H1 (cell line): ENCODE results near the gene MTMR6. TPM values are rescaled to one million over a fixed set of nuclear protein-coding genes. Genes with fewer than 3 reads are reported as not detected.

Experiments used
- CTBP2 ChIP-seq: IDR thresholded peaks from 2 replicates; pipeline ENCODE4 v1.7.0; 2011; ENCODE audit warnings: borderline replicate concordance, mild to moderate bottlenecking, moderate library complexity, mixed read lengths, low read length; ENCODE audit not compliant: insufficient read depth, insufficient read length
- TCF12 ChIP-seq: IDR thresholded peaks from 2 replicates; pipeline ENCODE4 v1.6.1; 2011; ENCODE audit warnings: low read depth, mild to moderate bottlenecking, low read length
- polyA plus RNA-seq, 7 experiments: library from polyadenylated mRNA; depleted of rRNA in 3 of 7; stranded (reverse) in 5 of 7; unstranded in 2 of 7; fragments of >200 nt in 5 of 7; fragments of 200-250 nt in 2 of 7; gene quantifications; 1 replicate in 5 of 7; 2 replicates in 1 of 7; 4 replicates in 1 of 7; pipeline versions ENCODE4 v1.2.1 to v1.2.3, GENCODE V29; 2011 to 2013; ENCODE audit warnings: missing spikeins in 2 of 7, mixed read lengths in 2 of 7
- total RNA-seq: library from RNA; stranded (reverse); fragmentation: NEBNext Ultra II Directional; extraction: Animal tissue kit (Norgen Biotek cat#: 25700); gene quantifications from 2 replicates; pipeline ENCODE4 v1.2.1, GENCODE V29; 2021
- TF ChIP-seq, protein P1 (sequence below): IDR thresholded peaks from 2 replicates; pipeline ENCODE4 v1.6.1; 2011; ENCODE audit warnings: low read depth, mild to moderate bottlenecking, low read length; ENCODE audit not compliant: insufficient read depth

Gene MTMR6
- total and polyA plus RNA-seq, 2 of the 8 experiments (the other 6 are each of a cell fraction or from before 2014, with no cell fraction given), result 2.1 to 8.4 TPM

DNA sequence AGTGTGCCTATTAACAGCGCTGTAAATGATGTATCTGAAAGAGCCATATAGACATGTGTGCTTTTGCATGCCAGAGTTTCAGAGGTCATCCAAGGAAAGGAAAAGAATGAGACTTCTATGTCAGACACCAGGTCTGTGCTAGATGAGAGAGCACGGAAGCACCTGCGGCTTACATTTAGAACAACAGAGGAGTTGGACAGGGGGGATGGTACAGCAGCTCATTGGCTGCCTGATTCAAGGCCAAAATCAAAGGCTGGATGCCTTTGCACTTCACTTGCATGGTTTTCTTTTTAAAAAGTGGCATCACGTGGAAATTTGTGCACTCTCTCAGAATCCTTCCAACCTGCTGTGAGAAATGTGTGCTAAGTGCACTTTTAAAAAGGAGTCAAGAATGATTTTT, 82.4 kb downstream of the MTMR6 start (continued):
- TF ChIP-seq, protein P1, sequence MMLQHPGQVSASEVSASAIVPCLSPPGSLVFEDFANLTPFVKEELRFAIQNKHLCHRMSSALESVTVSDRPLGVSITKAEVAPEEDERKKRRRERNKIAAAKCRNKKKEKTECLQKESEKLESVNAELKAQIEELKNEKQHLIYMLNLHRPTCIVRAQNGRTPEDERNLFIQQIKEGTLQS, result no peak
- TF ChIP-seq CTBP2 (no peak), TCF12 (no peak)
- TF ChIP-seq, all 59 proteins: peak for 0
